ENCODE measurements around the gene FNDC3A. TPM values are rescaled to one million over a fixed set of nuclear protein-coding genes. Genes with fewer than 3 reads are reported as not detected.

FNDC3A gene
- total RNA-seq, 2 experiments from 2014 or later, result 30.3 to 31.8 TPM

DNA sequence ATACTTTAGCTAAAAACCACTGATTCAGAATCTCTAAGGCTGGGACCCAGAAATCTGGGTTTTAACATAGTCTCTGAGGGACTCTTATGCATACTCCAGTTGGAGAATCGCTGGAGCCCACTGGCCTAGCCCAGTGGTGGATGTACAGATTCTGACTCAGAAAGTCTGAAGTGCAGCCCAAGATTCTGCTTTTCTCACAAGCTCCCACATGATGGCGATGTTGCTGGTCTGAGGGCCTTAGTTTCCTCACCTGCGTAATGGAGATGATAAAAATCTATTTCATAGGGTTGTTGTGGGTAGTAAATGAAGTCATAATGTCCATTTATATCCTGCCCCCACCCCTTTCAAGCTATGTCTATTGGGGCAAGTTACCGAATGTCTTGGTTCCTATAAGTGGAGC, 264.3 kb downstream of the FNDC3A start:
- Mint-ChIP-seq H3K27ac (no peak overlapping the region), H3K27me3 (peaks cover 18% of the 10 kb centered on the region), H3K4me1 (peaks cover 2% of the 10 kb centered on the region), H3K36me3 (no peaks in the 10 kb centered on the region), H3K4me3 (no peak overlapping the region), H3K9me3 (no peaks in the 10 kb centered on the region)
- peak; percentile 81 for ATAC-seq (ENCODE audit: low read depth)
- POLR2A ChIA-PET, result interaction anchor here (1.0 kb wide), 1 partner anchor 8 kb away, joined by 3 read pairs; no protein-coding TSS in a partner anchor
- DNase-seq, result no peak

DNA sequence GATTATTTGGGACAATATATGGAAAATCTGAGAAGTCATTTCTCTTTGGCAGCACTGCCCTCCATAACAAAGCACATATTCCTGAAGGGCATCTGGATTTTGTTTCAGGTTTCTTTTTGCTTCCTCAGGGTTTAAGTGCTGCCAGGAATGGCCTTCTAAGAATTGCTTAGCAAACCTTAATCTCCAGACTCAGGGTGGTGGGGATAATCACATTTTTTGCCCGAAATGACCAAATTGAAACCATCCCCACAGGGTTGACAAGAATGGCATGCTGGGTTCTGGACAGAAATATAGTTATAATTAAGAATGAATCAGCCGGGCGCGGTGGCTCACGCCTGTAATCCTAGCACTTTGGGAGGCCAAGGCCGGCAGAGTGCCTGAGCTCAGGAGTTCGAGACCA, 265.6 kb downstream of the FNDC3A start:
- Mint-ChIP-seq H3K9me3 (no peaks in the 10 kb centered on the region), H3K36me3 (no peaks in the 10 kb centered on the region), H3K27ac (no peak overlapping the region), H3K4me3 (no peak overlapping the region), H3K4me1 (peaks cover 2% of the 10 kb centered on the region), H3K27me3 (peaks cover 16% of the 10 kb centered on the region)
- DNase-seq (no peak), ATAC-seq (ENCODE audit: low read depth) (no peak)
- POLR2A ChIA-PET, result no interaction called here

DNA sequence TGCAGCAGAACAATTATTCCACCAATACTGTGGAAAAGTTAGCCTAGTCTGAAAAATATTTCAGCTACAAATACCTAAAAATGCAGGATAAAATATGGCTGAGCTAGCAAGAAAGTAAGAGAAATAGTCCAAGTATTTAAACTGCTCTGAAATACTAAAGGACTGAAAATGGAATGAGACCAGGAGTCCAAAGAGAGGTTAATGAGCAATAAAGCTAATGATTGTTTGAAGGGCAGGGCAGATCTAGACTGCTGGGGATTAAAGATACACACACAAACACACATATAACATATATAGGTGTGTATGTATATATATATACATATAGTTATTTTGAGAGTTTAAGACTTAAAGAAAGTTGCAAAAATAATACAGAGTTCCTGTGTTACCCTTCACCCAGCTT, 269.4 kb downstream of the FNDC3A start:
- ATAC-seq (ENCODE audit: low read depth) (no peak), DNase-seq (no peak)
- Mint-ChIP-seq H3K27ac (no peak overlapping the region), H3K4me1 (peaks cover 14% of the 10 kb centered on the region), H3K36me3 (peaks cover 4% of the 10 kb centered on the region), H3K9me3 (no peaks in the 10 kb centered on the region), H3K27me3 (peaks cover 7% of the 10 kb centered on the region), H3K4me3 (no peak overlapping the region)
- POLR2A ChIA-PET, result interaction anchor here (1.2 to 1.5 kb wide), 2 partner anchors 25 to 199 kb away, joined by 3 to 4 read pairs; partner anchors contain the start of genes CAB39L, MLNR and SETDB2

DNA sequence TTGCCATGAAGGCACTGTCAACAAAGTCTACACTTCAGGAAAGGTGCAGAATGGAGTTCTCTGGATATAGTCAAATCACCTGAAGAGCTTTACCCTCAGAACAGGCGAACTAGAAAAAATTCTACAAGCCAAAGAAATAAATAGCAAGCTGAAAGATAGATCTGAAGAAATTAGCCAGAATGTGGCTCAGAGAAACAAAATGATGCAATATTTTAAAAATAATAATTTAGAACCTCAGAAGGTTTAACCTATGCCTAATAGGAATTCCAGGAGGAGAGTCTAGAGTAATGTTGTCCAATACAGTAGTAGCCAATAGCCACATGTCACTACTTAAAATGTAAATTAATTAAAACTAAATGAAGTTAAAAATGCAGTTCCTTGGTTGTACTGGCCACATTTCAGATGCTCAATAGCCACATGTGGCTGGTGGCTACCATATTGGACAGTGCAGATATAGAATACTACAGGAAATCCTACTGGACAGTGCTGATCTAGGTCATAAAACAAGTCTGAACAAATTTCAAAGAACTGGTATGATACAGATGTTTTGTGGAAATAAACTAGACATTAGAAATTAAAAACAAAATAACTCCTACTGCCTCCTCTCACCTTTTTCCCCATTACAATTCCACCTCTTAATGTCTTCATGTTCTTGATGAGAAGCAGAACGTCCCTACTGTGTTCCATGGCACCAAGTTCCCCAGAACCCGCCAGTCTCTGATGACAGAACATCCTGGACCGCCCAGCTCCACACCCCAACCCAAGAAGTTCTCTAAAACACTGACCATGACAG, 271.3 kb downstream of the FNDC3A start:
- POLR2A ChIA-PET, result interaction anchor here (0.9 to 2.8 kb wide), 5 partner anchors 11 to 249 kb away, joined by 4 to 20 read pairs (median 4); partner anchors contain the start of genes CAB39L, PHF11 and SETDB2
- Mint-ChIP-seq H3K27me3 (peaks cover 7% of the 10 kb centered on the region), H3K9me3 (no peaks in the 10 kb centered on the region), H3K4me1 (peaks cover 16% of the 10 kb centered on the region), H3K4me3 (peak overlapping the region; percentile 97), H3K36me3 (peaks cover 8% of the 10 kb centered on the region), H3K27ac (peak overlapping the region; percentile 98)
- ATAC-seq (ENCODE audit: low read depth) (peak; percentile 18), DNase-seq (no peak)

DNA sequence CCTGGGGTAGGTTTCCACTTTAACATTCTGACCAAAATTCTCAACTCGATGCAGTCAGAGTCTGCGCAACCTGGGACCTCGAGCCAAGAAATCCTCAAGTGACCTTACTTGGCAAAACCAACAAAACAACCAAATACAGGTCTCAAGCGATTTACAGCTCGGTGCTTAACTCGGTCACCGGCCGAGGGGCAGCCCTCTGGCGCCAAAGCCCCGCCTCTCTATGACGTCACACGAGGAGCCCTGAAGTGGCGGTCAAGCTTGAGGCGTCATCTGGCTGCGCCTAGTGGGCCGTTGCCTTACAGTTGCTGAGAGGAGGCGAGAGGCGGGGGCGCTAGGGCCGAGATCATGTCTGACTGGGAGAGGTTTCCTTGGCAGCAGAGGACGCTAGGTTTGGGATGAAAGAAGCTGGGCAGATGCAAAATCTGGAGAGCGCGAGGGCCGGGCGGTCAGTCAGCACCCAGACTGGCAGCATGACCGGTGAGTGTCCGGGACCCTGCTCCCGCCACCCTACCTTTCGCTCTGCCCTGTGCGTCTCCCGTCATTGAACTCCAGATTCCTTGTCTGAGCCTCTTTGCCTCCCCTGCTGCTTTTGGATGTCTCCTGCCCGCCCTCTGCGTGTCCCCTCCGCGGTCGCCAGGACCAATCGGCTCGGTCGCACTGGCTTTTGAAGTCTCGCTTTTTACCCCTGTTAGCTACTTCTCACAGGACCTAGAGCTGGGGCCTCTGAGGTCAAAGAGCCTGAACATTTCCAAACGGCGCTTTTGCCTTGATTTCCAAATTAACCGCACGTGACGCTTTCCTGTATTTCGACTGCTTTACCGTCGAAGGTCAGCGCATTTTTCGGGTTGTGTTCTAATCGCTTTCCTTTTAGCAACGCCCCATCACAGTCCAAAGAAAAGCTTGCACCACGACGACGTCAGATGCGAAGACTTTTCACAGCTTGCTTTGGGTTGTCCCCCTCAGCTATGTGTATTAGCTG, 272.2 kb downstream of the FNDC3A start, which contains the start of gene CDADC1:
TSS of gene CDADC1 (plus strand) at position 283 of the 979 bp plus-strand sequence. CDS start at position 396, 113 bp downstream.
- peaks cover 16% of the 10 kb centered on the region for H3K4me1 Mint-ChIP-seq
- peaks cover 8% of the 10 kb centered on the region for H3K36me3 Mint-ChIP-seq
- H3K27me3 Mint-ChIP-seq, result peaks cover 7% of the 10 kb centered on the region
- peak; percentile 92 for ATAC-seq (ENCODE audit: low read depth)
- no peaks in the 10 kb centered on the region for H3K9me3 Mint-ChIP-seq
- peak within 1 kb of the TSS; percentile 98 for H3K27ac Mint-ChIP-seq
- POLR2A ChIA-PET, result interaction anchor here (0.5 to 2.8 kb wide), 11 partner anchors 8 to 248 kb away, joined by 3 to 20 read pairs (median 4); partner anchors contain the start of genes CAB39L, PHF11 and SETDB2
- peak; percentile 92 for DNase-seq
- peak within 1 kb of the TSS; percentile 97 for H3K4me3 Mint-ChIP-seq

DNA sequence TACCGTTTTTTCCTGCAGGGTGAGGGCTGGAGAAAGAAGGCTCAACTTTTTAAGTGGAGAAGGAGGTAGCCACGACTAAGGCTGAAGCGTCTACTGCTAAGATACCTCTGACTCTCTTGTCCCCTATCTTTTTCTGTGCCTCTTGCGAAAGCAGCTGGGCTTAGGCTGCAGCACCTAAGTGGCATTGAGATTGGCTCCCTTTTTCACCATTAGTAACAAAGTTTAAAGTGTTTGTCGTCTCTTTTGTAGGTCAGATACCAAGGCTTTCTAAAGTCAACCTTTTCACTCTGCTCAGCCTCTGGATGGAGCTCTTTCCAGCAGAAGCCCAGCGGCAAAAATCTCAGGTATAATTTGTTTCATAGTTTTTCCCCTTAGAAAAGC, 272.9 kb downstream of the FNDC3A start:
- peak overlapping the region; percentile 97 for H3K4me3 Mint-ChIP-seq
- peaks cover 10% of the 10 kb centered on the region for H3K36me3 Mint-ChIP-seq

DNA sequence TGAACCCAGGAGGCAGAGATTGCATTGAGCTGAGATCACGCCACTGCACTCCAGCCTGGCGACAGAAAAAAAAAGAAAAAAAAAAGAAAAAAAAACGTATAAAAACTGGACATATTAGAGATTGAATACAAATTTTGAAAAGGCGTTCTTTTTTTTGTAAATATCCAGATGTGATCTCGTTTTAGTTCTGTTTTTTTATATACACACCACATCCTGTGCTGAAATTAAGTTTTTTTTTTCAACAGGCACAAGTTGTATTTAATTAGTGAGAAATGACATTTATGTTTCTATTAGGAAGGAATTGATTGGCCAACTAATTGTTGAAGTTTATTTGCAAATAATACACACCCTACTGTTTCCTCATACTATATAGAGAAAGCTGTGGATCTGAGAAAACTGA, 275.6 kb downstream of the FNDC3A start:
- Mint-ChIP-seq H3K4me1 (peaks cover 34% of the 10 kb centered on the region), H3K4me3 (no peak overlapping the region), H3K27ac (no peak overlapping the region), H3K9me3 (no peaks in the 10 kb centered on the region), H3K27me3 (no peaks in the 10 kb centered on the region), H3K36me3 (peaks cover 30% of the 10 kb centered on the region)
- POLR2A ChIA-PET, result interaction anchor here (0.6 to 1.4 kb wide), 2 partner anchors 10 to 193 kb away, joined by 3 read pairs; partner anchors contain the start of genes CAB39L and SETDB2
- ATAC-seq (ENCODE audit: low read depth) (no peak), DNase-seq (no peak)

More for the DNA sequence above, 272.9 kb downstream of the FNDC3A start:
- POLR2A ChIA-PET, result interaction anchor here (0.8 to 2.8 kb wide), 7 partner anchors 9 to 196 kb away, joined by 3 to 20 read pairs (median 4); partner anchors contain the start of genes CAB39L and SETDB2
- Mint-ChIP-seq H3K27me3 (peaks cover 7% of the 10 kb centered on the region), H3K9me3 (no peaks in the 10 kb centered on the region), H3K27ac (peak overlapping the region; percentile 98), H3K4me1 (peaks cover 20% of the 10 kb centered on the region)
- peak; percentile 1 for ATAC-seq (ENCODE audit: low read depth)
- DNase-seq, result no peak

DNA sequence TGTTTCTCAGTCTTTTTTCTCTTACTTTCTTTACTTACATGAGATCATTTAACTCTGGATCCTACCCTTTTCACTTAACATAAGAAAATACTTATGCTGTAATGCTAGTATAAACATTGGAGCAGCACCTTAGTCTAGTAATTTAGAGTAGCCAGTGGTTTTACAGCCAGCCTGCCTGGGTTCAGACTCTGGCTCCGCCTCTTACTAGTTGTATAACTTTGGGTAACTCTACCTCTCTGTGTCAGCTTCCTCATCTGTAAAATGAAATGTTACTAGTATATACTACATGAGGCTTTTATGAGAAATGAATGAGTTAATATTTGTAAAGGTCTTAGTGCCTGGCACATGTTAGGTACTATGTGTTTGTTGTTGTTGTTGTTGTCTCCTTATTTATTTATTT, 277.6 kb downstream of the FNDC3A start:
- H3K4me3 Mint-ChIP-seq, result peak overlapping the region; percentile 53
- peaks cover 35% of the 10 kb centered on the region for H3K36me3 Mint-ChIP-seq
- peak overlapping the region; percentile 57 for H3K27ac Mint-ChIP-seq
- ATAC-seq (ENCODE audit: low read depth), result peak; percentile 56
- peaks cover 40% of the 10 kb centered on the region for H3K4me1 Mint-ChIP-seq
- POLR2A ChIA-PET, result no interaction called here
- H3K27me3 Mint-ChIP-seq, result no peaks in the 10 kb centered on the region
- DNase-seq, result no peak
- H3K9me3 Mint-ChIP-seq, result no peaks in the 10 kb centered on the region

DNA sequence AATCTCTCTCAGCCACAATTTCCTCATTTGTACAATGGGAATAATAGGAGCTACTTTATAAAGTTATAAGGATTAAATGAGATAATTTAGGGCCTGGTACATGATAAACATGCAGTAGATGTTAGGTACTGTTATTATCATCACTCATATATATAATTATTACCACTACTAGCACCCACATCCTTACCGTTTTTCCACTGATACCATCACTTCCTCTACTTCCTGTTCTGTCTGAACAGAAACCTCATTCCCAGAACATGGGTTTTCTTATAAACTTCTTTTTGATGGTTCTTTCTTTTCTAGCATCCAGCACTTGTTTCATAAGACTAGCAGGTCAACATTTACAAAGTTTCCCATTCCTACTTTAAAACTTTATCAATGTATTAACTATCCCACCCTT, 278.3 kb downstream of the FNDC3A start:
- POLR2A ChIA-PET, result no interaction called here
- Mint-ChIP-seq H3K9me3 (no peaks in the 10 kb centered on the region), H3K4me3 (peak overlapping the region; percentile 55), H3K36me3 (peaks cover 35% of the 10 kb centered on the region), H3K27me3 (no peaks in the 10 kb centered on the region), H3K4me1 (peaks cover 39% of the 10 kb centered on the region), H3K27ac (no peak overlapping the region)
- DNase-seq (no peak), ATAC-seq (ENCODE audit: low read depth) (no peak)

DNA sequence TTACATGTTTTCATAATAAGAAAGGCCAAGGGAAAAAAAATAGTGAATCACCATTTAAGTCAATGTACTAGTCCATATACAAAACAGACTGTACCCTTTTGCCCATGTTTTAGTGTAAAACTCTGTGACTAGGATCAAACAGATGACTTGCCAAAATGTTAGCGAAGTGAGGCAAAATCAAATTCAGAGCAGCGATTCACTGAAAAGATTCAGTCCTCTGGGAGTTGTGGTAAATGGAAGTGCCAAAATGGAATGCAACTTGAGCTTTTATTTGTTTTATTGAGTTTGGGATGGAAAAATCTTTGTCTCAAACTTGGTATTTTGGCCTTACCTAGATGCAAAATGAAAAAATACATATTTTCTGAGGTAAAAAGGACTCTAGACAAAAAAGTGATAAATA, 281.1 kb downstream of the FNDC3A start:
- Mint-ChIP-seq H3K27me3 (no peaks in the 10 kb centered on the region), H3K4me1 (peaks cover 31% of the 10 kb centered on the region), H3K4me3 (no peak overlapping the region), H3K36me3 (peaks cover 49% of the 10 kb centered on the region), H3K9me3 (no peaks in the 10 kb centered on the region), H3K27ac (no peak overlapping the region)
- ATAC-seq (ENCODE audit: low read depth), result no peak
- POLR2A ChIA-PET, result interaction anchor here (3.9 kb wide), 1 partner anchor 9 kb away, joined by 20 read pairs; the partner anchor contains the start of gene CDADC1
- DNase-seq, result no peak

DNA sequence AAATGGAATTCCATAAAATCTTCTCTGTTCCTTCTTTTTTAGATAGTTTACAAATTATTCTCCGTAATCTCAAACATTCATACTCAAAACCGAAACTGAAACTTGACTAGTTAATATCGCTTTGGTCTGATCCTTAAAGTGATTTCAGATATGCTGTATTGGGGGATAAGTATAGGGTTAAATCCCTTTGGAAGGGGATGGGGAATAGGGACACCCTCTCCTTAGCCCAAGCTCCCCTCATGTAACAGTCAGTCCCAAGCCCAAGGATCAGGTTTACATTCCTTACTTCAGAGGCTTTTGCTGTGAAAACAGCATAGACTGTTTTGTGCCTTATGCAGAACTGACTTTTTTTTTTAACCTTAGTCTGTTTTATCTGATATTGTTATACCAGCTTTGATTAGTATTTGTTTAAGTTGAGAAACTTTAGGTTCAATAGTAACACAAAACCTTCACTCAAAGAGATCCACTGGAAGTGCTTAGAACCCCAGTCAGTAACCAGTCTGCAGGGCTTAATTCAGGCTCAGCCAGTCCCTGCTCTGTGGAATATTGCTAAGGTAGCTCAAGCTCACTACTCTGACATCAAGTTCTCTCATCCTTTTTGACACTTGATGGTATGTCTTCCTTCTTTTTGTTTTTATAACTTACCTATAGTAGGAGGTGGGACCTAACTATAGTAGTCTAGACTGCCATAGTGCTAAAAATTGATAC, 282.5 kb downstream of the FNDC3A start:
- H3K4me3 Mint-ChIP-seq, result peak overlapping the region; percentile 90
- no peak for DNase-seq
- peaks cover 48% of the 10 kb centered on the region for H3K36me3 Mint-ChIP-seq
- no peaks in the 10 kb centered on the region for H3K9me3 Mint-ChIP-seq
- peak; percentile 47 for ATAC-seq (ENCODE audit: low read depth)
- peaks cover 29% of the 10 kb centered on the region for H3K4me1 Mint-ChIP-seq
- peak overlapping the region; percentile 91 for H3K27ac Mint-ChIP-seq
- no peaks in the 10 kb centered on the region for H3K27me3 Mint-ChIP-seq
- POLR2A ChIA-PET, result interaction anchor here (0.9 to 3.9 kb wide), 2 partner anchors 10 to 186 kb away, joined by 3 to 20 read pairs; partner anchors contain the start of genes CAB39L, CDADC1 and SETDB2

Data from activated naive CD8-positive, alpha-beta T cell treated with anti-CD3 and anti-CD28 coated beads, Interleukin-2, amount 10 ng/mL, durations not matched to agents 7 days and 5 days (primary cell).